GM18520 (cell line): ENCODE results near the gene ARSJ.
"Not testable (repeated sequence)": the region's sequence is repeated elsewhere in the genome, so short reads cannot be mapped to it uniquely, and the experiment has no call there.

Source experiments
- ATAC-seq: cut with Tn5 transposase; IDR thresholded peaks from one replicate; pipeline ENCODE4 v1.9.1; 2021; ENCODE audit not compliant: unreplicated experiment

Gene ARSJ

DNA sequence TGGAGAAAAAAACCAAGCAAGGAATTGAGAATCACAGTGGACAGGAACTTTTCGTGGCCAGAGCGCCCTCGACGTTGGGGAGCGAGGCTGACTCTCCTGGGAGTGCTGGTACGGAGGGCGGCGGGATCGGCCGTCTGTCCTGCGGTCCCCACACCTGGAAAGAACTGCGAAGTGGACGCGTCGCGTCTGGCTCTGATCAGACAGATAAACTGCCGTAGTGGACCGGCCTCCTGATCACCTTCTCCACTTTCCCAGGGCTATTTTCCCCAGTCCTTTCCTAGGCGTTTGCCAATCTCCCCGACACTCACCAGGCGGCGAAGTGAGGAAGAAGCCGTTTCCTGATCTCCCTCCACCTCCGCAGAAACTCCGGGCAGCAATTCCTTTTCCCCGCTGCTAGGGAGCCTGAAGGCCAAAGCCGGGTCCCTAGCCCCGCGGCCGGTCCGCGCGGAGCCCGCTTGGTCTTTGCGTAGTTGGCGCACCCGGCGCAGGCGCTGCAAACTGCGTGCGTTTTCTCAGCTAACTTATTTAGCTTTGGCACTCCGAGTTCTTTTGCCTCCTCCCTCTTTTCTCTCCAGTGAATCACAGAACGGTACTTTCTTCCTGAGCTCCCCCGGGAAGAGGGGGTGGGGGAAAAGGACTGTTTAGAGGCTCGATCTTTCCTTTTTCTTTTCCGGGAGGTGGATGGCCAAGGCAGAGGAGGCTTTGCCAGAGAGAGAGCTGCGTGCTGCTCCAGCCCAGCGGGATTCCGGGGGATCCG, at the start of gene ARSJ:
Gene ARSJ (minus strand): TSS at position 500 of the 757 bp plus-strand sequence. CDS start 813 bp downstream, outside the sequence.
- no peak for ATAC-seq

GRCh38 chr4:114028071-114028470, 48.6 kb upstream of the ARSJ start:
- ATAC-seq, result no peak

- ATAC-seq, result no peak
Observed at GRCh38 chr4:114027596-114027995, 48.1 kb upstream of the ARSJ start.

DNA sequence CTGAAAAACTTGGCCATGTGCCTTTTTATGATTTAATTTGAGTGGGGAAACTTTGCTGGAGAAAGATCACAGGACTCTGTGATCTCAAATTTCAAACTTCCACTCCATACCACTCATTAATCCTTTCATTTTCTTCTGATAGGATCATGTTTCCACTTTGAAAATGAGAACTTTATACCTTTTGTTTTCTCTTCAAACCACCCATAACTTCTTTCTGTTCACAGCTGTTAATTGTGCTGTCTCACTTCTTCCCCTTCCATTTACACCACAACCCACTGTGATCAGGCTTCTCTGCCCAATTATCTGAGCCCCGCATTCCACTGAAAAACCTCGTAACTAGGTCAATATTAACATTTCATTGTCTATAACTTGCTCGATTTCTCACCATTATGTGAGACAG, 47.0 kb upstream of the ARSJ start:
- no peak for ATAC-seq

GRCh38 chr4:114025176-114025777, 45.8 kb upstream of the ARSJ start:
- ATAC-seq, result peak; percentile 74

- no peak for ATAC-seq
Observed at GRCh38 chr4:114021451-114021850, 42.0 kb upstream of the ARSJ start.

- ATAC-seq, result no peak
Observed at GRCh38 chr4:114019969-114020358, 40.5 kb upstream of the ARSJ start.

GRCh38 chr4:114019276-114019968, 40.0 kb upstream of the ARSJ start:
- ATAC-seq, result no peak

DNA sequence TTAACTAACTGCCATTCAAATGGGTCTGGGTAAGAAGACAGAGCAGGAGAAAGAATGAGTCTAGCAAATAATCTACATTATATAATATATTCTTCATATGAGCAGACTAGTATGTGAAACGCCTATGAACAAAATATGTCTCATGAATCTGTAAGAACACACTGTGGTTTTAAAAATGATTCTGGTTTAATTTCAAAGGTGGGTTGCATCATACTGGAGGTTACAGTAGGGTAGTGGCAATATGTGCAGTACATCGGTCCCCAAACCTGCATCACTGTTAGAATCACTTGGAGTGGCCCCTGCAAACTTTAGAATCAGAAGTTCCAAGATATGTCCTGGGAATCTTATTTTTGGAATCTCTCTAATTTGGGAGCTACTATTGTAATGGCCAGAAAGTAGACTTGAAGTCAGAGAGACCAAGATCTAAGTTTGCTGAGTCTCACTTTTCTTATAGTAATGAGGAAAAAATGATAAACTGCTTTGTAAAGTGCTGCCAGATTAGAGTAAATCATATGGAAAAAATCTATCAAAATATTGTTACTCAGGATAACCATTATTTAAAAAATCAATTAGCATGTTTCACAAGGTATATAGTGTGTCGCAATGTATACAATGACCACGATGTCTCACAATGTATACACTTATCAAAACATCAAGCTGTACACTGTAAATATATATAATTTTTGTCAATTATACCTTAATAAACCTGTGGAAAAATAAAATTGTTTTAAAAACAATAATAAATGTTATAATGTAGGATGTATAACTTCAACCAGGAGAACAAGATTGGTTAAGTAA, 37.9 kb upstream of the ARSJ start:
- ATAC-seq, result no peak

GRCh38 chr4:114015444-114015899, 36.0 kb upstream of the ARSJ start:
- no peak for ATAC-seq

- ATAC-seq, result not testable (repeated sequence)
Observed at GRCh38 chr4:114013201-114013600, 33.8 kb upstream of the ARSJ start.

GRCh38 chr4:114012749-114013148, 33.3 kb upstream of the ARSJ start:
- ATAC-seq, result no peak

DNA sequence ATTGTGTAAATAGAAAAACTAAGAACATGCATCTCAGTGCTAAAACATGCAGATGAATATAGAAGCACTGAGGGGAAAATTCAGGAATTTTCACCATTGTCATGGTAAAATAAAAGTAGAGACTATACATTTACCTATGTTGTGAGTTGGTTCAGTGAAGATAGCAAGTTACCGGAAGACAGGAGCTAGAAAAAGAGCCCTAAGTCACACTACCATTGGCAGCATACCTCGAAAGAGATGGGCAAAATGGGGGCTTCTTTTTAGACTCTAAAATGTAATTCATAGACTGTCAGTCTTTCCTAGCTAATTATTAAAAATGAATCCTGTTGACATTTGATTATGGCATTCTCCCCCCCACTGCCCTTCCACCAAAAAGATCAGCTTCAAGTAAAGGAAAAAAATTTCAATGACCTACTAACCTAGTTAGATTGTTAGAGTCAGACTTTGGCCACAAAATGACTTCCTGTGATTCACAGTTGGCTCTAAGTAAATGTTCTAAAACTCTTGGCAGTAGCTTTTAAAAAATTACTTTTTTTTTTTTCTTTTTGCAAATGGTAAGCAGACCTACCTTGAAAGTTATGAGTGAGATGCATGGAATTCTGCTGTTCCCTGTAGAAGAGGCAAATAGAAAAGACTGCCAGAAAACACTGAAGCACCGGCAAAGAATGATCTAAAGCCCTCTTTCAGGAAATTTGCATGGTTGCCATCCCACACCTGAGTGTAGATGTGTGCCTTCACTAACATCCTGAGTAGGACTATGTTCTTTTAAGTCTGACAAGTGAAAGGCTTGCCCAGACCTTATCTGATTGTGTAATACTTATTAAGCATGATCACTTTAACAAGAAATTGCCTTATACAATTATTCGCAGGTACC, 26.4 kb upstream of the ARSJ start:
- ATAC-seq, result no peak

GRCh38 chr4:114004483-114005226, 25.2 kb upstream of the ARSJ start:
- ATAC-seq, result not testable (repeated sequence)

DNA sequence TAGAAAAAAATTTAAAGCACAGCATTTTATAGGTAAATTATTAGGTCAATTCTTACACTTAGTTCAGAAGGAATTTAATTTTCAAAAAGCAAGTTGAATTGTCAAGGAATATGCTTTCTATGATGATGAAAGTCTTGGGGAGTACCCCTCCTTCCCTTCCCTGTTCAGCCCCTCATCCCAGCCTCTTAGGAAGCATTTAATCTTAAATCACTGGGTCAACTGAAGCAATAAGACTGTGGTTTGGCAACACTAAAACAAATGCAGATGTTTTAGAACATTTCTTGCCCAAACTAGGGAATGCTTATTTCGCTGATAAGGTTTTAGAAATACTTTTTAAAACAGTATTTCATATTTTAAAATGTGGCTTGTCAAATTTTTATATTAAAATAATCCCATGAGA, 19.1 kb upstream of the ARSJ start:
- no peak for ATAC-seq

DNA sequence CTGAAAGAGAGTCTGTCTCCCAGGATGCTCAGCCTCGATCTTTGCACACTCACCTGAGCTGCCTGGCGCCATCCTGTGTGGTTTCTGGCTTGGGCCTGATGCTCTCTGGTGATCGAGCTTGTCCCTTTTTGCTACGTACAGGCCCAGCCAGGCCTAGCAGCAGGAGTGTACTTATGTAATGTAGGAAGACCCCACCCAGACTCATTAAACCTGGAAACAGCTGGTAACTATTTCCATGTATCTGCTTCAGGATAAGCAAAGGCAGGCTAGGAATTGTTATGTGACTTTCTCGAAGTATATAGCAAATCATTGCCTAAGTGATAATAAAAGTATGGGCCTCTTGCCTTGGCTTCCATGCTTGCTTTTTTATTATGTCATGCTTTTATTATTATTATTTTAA, 18.6 kb upstream of the ARSJ start:
- no peak for ATAC-seq

DNA sequence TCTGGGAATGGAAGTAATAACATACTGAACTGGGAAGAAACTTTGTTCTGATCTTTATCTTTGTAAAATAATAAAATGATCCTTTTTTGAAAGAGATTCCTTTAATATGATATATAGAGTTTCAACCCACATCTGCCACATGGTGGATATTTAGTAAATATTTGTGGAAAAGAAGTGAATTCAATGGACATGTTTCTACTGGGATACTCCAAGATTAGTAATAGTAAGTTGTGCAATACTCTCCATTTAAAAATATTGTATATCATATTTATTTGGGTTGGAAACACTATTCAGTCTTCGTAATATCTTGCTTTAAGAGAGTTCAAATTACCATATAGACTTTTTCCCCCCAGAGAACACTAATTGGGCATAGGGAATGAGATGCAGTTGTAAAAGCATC, 17.8 kb upstream of the ARSJ start:
- ATAC-seq, result no peak

- no peak for ATAC-seq
Observed at GRCh38 chr4:113996599-113997177, 17.2 kb upstream of the ARSJ start.

- ATAC-seq, result no peak
Observed at GRCh38 chr4:113993887-113994286, 14.4 kb upstream of the ARSJ start.
